HEK293 (cell line): ENCODE measurements around the gene PLSCR5.

Source experiments
- CTCF ChIA-PET: fragments of 350-600 bp; formaldehyde crosslinking; extraction: SDS; loops from one replicate; lab custom pipeline; 2021; ENCODE audit warnings: antibody characterized with exemption; lab: Yijun Ruan, JAX
- POLR2A ChIA-PET: fragments of 300-600 bp; formaldehyde crosslinking; extraction: SDS; loops from one replicate; lab custom pipeline; 2020; ENCODE audit warnings: antibody characterized with exemption, inconsistent platforms; lab: Yijun Ruan, JAX
- H3K27ac ChIP-seq: fragments of 200-500 bp; sonication (Bioruptor generic); 2 replicates; pipeline ENCODE4 v1.5.1; 2014; ENCODE audit warnings: low read depth, low read length, control low read depth, inconsistent platforms; ENCODE audit errors: extremely low read depth
- H3K36me3 ChIP-seq, 2 experiments: fragments of 200-500 bp in 1 of 2; sonication (Bioruptor generic) in 1 of 2; 1 replicate in 1 of 2; 2 replicates in 1 of 2; pipeline ENCODE4 v1.5.1; 2014 to 2017; ENCODE audit warnings: inconsistent platforms in 2 of 2, low read length in 2 of 2; ENCODE audit not compliant: control insufficient read depth in 2 of 2, insufficient read depth in 1 of 2
- H3K4me1 ChIP-seq: fragments of 200-500 bp; sonication (Bioruptor generic); 2 replicates; pipeline ENCODE4 v1.5.1; 2014; ENCODE audit warnings: mild to moderate bottlenecking, low read length, inconsistent platforms; ENCODE audit not compliant: control insufficient read depth, insufficient read depth
- H3K4me3 ChIP-seq: 2 replicates; pipeline ENCODE4 v1.5.1; 2011; ENCODE audit warnings: low read depth, mild to moderate bottlenecking, control low read depth, low read length, moderate library complexity
- H3K9me3 ChIP-seq: fragments of 200-500 bp; sonication (Bioruptor generic); 2 replicates; pipeline ENCODE4 v1.5.1; 2014; ENCODE audit warnings: low read depth, low read length, inconsistent platforms; ENCODE audit not compliant: control insufficient read depth, insufficient read depth
- GLI2 ChIP-seq: fragments of 450-650 bp; formaldehyde crosslinking; IDR thresholded peaks from 2 replicates; pipeline ENCODE4; 2017; ENCODE audit warnings: missing biosample characterization, missing genetic modification characterization, low read depth, borderline replicate concordance
- PRDM6 ChIP-seq: fragments of 450-650 bp; formaldehyde crosslinking; IDR thresholded peaks from 2 replicates; pipeline ENCODE4 v1.5.1; 2017; ENCODE audit warnings: missing biosample characterization, missing genetic modification characterization
- ZBTB44 ChIP-seq: fragments of 450-650 bp; IDR thresholded peaks from 2 replicates; pipeline ENCODE4 v1.5.1; 2018; ENCODE audit warnings: missing biosample characterization, mild to moderate bottlenecking, missing genetic modification characterization
- ZBTB48 ChIP-seq: fragments of 450-650 bp; formaldehyde crosslinking; IDR thresholded peaks from 2 replicates; pipeline ENCODE4 v1.5.1; 2016; ENCODE audit warnings: missing biosample characterization, missing genetic modification characterization
- ZFP69B ChIP-seq: fragments of 450-650 bp; formaldehyde crosslinking; IDR thresholded peaks from 2 replicates; pipeline ENCODE4 v1.5.1; 2016; ENCODE audit warnings: missing biosample characterization, missing genetic modification characterization
- ZNF133 ChIP-seq: fragments of 450-650 bp; formaldehyde crosslinking; IDR thresholded peaks from 2 replicates; pipeline ENCODE4 v1.5.1; 2016; ENCODE audit warnings: missing biosample characterization, missing genetic modification characterization
- ZNF140 ChIP-seq: fragments of 450-650 bp; formaldehyde crosslinking; IDR thresholded peaks from 2 replicates; pipeline ENCODE4 v1.5.1; 2016; ENCODE audit warnings: missing biosample characterization, missing genetic modification characterization
- ZNF621 ChIP-seq: fragments of 450-650 bp; formaldehyde crosslinking; IDR thresholded peaks from 2 replicates; pipeline ENCODE4 v1.5.1; 2017; ENCODE audit warnings: missing biosample characterization, missing genetic modification characterization
- ZNF623 ChIP-seq: fragments of 450-650 bp; formaldehyde crosslinking; IDR thresholded peaks from 2 replicates; pipeline ENCODE4 v1.5.1; 2016; ENCODE audit warnings: missing biosample characterization, missing genetic modification characterization
- ZNF843 ChIP-seq: fragments of 450-650 bp; formaldehyde crosslinking; IDR thresholded peaks from 2 replicates; pipeline ENCODE4 v1.5.1; 2016; ENCODE audit warnings: missing biosample characterization, missing genetic modification characterization
- TF ChIP-seq, protein P1 (sequence below): fragments of 450-650 bp; formaldehyde crosslinking; IDR thresholded peaks from 2 replicates; pipeline ENCODE4 v1.5.1; 2016; ENCODE audit warnings: missing biosample characterization, missing genetic modification characterization, borderline replicate concordance

PLSCR5 gene

GRCh38 chr3:146542179-146542578, 63.0 kb downstream of the PLSCR5 start (continued):
- TF ChIP-seq, protein P1, sequence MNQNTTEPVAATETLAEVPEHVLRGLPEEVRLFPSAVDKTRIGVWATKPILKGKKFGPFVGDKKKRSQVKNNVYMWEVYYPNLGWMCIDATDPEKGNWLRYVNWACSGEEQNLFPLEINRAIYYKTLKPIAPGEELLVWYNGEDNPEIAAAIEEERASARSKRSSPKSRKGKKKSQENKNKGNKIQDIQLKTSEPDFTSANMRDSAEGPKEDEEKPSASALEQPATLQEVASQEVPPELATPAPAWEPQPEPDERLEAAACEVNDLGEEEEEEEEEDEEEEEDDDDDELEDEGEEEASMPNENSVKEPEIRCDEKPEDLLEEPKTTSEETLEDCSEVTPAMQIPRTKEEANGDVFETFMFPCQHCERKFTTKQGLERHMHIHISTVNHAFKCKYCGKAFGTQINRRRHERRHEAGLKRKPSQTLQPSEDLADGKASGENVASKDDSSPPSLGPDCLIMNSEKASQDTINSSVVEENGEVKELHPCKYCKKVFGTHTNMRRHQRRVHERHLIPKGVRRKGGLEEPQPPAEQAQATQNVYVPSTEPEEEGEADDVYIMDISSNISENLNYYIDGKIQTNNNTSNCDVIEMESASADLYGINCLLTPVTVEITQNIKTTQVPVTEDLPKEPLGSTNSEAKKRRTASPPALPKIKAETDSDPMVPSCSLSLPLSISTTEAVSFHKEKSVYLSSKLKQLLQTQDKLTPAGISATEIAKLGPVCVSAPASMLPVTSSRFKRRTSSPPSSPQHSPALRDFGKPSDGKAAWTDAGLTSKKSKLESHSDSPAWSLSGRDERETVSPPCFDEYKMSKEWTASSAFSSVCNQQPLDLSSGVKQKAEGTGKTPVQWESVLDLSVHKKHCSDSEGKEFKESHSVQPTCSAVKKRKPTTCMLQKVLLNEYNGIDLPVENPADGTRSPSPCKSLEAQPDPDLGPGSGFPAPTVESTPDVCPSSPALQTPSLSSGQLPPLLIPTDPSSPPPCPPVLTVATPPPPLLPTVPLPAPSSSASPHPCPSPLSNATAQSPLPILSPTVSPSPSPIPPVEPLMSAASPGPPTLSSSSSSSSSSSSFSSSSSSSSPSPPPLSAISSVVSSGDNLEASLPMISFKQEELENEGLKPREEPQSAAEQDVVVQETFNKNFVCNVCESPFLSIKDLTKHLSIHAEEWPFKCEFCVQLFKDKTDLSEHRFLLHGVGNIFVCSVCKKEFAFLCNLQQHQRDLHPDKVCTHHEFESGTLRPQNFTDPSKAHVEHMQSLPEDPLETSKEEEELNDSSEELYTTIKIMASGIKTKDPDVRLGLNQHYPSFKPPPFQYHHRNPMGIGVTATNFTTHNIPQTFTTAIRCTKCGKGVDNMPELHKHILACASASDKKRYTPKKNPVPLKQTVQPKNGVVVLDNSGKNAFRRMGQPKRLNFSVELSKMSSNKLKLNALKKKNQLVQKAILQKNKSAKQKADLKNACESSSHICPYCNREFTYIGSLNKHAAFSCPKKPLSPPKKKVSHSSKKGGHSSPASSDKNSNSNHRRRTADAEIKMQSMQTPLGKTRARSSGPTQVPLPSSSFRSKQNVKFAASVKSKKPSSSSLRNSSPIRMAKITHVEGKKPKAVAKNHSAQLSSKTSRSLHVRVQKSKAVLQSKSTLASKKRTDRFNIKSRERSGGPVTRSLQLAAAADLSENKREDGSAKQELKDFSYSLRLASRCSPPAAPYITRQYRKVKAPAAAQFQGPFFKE (tag by site-specific recombination): no peak
- TF ChIP-seq ZNF140 (tag by site-specific recombination): no peak

DNA sequence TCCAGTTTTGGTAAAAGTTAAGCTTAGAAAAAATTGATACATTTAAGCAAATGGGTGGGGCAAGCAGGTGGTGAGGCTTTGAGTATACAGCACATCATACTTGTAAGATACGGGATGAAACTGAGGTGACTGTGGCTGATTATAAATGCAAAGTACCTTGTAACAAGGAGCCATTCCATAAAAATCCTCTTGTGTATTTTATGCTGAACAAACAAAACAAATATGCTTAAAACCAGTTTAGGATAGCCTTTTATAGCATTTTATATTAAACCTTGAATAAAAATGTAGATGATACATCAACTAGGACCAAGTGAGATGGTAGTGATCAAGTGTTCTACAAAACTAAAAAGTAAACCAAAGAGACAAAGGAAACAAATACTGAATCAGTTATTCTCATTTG, 64.2 kb downstream of the PLSCR5 start:
- no peak overlapping the region for H3K4me3 ChIP-seq
- TF ChIP-seq ZBTB44 (tag by site-specific recombination): no peak
- no peak for TF ChIP-seq ZFP69B (tag by site-specific recombination)
- ChIA-PET POLR2A (no interaction called here), CTCF (interaction anchor here (0.6 kb wide), 1 partner anchor 36 kb away, joined by 3 read pairs; no protein-coding TSS in a partner anchor)
- no peaks in the 10 kb centered on the region for H3K9me3 ChIP-seq
- H3K36me3 ChIP-seq: peaks cover 0 to 3% of the 10 kb centered on the region in 2 experiments; a peak in 1 of 3 replicates
- no peak overlapping the region for H3K27ac ChIP-seq
- no peaks in the 10 kb centered on the region for H3K4me1 ChIP-seq

- H3K4me1 ChIP-seq: no peaks in the 10 kb centered on the region
- TF ChIP-seq PRDM6: no peak
- H3K27ac ChIP-seq: no peak overlapping the region
- ChIA-PET CTCF (no interaction called here), POLR2A (no interaction called here)
- peaks cover 0 to 3% of the 10 kb centered on the region in 2 experiments; a peak in 1 of 3 replicates for H3K36me3 ChIP-seq
- no peaks in the 10 kb centered on the region for H3K9me3 ChIP-seq
- no peak overlapping the region for H3K4me3 ChIP-seq
Observed at GRCh38 chr3:146540236-146540635, 64.9 kb downstream of the PLSCR5 start.

DNA sequence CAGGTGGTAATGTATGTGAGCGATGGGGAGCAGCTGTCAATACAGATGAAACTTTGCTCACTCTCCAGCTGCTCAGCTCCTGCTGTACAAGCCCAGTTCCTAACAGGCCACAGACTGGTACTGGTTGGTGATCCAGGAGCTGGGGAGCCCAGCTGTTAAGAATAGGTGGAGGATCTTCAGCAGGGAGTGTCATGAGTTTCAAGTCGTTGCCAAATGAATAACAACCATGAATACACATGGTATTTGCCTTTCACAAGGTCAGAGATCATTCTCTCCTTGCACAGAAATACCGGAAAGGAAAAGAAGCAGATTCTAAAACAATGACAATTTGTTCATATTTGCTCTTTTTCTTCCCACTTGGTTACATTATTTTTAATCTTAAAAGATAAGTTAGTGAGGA, 65.8 kb downstream of the PLSCR5 start:
- Histone ChIP-seq H3K9me3 (no peaks in the 10 kb centered on the region), H3K27ac (no peak overlapping the region), H3K4me3 (no peak overlapping the region), H3K36me3 (peaks cover 0 to 3% of the 10 kb centered on the region in 2 experiments; a peak in 1 of 3 replicates), H3K4me1 (no peaks in the 10 kb centered on the region)
- CTCF ChIA-PET: no interaction called here
- POLR2A ChIA-PET: no interaction called here
- TF ChIP-seq ZBTB48 (tag by site-specific recombination) (no peak), ZNF623 (tag by site-specific recombination) (no peak), ZNF843 (tag by site-specific recombination) (no peak), GLI2 (tag by site-specific recombination) (no peak), ZNF133 (tag by site-specific recombination) (no peak), ZNF621 (tag by site-specific recombination) (no peak), ZFP69B (tag by site-specific recombination) (no peak)
